Subcutaneous adipose tissue (tissue), 4 donors: Measurements from ENCODE around the gene MED16. TPM values are rescaled to one million over a fixed set of nuclear protein-coding genes. Genes with fewer than 3 reads are reported as not detected.

ENCODE experiments used
- CTCF ChIP-seq: fragments of 450-650 bp; IDR thresholded peaks from one replicate; pipeline ENCODE4 v1.5.1; 2016; ENCODE audit warnings: low read depth, mild to moderate bottlenecking, control low read depth, antibody characterized with exemption, moderate library complexity
- total RNA-seq, 4 donors: library from RNA; depleted of rRNA; stranded (reverse); fragments of >200 nt; gene quantifications; one replicate each; pipeline ENCODE4 v1.1.0, GENCODE V29; 2016

MED16 gene
- total RNA-seq, 4 donors from 2014 or later: 18.4 to 38.4 (median 19.2) TPM

DNA sequence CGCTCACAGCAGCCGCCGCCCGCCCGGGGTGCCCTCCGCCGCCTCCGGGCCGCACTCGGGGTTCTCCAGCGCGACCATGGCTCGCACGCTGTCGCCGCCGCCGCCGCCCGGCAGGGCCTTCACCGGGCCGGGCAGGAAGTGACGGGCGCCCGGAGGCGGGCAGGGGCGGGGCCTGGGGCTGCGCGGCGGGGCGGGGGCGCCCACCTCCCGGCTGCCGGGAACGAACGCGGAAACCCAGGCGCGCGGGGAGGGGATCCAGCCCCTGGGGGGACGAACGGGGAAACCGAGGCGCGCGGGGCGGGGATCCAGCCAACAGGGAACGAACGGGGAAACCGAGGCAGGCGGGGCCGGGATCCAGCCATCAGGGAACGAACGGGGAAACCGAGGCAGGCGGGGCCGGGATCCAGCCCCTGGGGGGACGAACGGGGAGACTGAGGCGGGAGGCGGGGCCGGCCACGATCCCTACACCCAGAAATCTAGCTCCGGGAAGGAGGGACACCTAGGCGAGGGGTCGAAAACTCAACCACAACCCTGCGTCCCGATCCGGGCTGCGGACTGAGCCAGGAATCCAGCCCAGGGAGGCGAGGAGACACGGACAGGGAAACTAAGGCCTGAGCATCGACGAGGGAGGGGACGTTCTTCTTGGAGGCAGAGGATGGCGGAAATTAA lies 20.2 kb upstream of the MED16 start, which contains the start of gene R3HDM4:
R3HDM4 (minus strand) TSS at position 140 of the 669 bp plus-strand sequence; CDS start at position 78, 62 bp downstream.
- no peak for TF ChIP-seq CTCF

DNA sequence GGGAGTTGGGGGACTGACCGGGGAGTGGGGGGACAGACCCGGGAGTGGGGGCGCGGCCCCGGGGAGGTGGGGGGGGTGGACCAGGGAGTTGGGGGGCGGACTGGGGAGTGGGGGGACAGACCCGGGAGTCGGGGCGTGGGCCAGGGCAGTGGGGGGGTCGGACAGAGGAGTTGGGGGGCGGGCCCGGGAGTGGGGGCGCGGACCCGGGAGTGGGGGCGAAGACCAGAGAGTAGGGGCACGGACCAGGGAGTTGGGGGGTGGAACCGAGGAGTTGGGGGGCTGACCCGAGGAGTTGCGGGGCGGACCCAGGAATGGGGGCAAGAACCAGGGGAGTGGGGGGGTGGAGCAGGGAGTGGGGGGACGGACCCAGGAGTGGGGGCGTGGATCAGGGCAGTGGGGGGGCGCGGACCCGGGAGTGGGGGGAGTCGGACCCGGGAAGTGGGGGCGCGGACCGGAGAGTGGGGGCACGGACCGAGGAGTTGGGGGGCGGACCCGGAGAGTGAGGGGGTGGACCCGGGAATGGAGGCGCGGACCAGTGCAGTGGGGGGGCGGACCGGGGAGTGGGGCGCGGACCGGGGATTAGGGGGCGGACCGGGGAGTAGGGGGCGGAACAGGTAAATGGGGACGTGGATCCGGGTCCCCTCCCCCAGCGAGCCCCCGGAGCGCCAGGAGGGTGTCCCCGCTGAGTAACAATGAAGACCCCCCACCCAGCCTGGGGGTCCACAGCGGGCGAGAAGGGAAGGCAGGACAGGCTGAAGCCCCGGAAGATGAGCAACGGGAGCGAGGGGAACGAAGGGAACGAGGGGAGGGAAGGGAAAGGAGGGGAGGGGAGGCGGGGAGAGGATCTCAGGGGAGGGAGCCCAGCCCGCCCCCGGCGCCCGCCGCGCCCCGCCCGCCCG lies 19.4 kb upstream of the MED16 start:
- no peak for TF ChIP-seq CTCF

GRCh38 chr19:911197-912033 lies 18.4 kb upstream of the MED16 start:
- TF ChIP-seq CTCF: no peak

DNA sequence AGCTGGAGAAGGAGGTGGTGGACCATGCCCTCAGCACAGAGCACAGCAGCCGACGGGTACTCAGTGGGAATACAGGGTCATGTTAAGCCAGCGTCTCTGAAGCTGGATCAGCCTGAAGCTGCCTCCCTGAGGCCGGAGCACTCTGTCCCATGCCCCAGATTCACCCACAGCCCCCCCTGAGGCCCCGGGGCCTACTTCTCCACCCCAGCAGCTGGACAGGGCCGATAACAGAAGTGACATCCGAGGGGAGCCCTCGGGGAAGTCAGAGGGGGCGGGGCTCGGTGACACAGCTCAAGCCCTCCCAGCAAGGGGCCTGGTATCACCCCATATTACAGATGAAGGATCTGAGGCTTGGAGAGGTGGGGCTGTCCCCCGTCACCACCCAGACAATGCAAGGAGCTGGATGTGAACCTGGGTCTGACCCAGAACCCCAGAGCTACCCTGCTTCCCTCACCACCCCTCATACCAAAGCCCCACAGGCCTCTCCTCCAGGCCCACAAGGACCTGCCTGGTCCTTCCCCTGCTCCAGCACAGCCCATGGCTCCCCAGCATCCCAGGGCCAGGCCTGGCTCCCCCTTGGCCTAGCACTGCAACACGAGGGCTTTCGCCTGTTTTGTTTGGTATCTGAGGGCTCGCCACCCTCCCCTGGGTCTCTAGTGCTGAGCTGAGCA lies 14.3 kb upstream of the MED16 start:
- TF ChIP-seq CTCF: no peak

- no peak for TF ChIP-seq CTCF
These were observed 13.5 kb upstream of the MED16 start for GRCh38 chr19:906480-906879.

DNA sequence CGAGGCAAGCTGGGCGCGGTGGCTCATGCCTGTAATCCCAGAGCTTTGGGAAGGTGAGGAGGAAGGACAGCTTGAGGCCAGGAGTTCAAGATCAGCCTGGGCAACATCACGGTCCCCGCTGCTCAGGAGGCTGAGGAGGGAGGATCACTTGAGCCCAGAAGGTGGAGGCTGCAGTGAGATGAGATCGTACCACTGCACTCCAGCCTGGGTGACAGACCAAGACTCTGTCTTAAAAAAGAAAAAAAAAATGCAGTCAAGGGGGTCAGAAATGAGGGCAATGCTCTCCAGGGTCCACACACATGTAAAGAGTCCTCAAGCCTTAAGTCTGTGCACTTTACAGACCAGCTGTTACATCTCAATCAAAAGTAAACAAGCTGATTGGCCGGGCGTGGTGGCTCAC lies 11.6 kb upstream of the MED16 start:
- no peak for TF ChIP-seq CTCF
